HK-2 (cell line): ENCODE measurements around the gene BCAS4.
"Not testable (repeated sequence)": the region's sequence is repeated elsewhere in the genome, so short reads cannot be mapped to it uniquely, and the experiment has no call there.

Experiments used
- DNase-seq: peaks from one replicate; pipeline ENCODE4 v3.0.0-alpha.2; 2018; ENCODE audit not compliant: unreplicated experiment

BCAS4 gene

DNA sequence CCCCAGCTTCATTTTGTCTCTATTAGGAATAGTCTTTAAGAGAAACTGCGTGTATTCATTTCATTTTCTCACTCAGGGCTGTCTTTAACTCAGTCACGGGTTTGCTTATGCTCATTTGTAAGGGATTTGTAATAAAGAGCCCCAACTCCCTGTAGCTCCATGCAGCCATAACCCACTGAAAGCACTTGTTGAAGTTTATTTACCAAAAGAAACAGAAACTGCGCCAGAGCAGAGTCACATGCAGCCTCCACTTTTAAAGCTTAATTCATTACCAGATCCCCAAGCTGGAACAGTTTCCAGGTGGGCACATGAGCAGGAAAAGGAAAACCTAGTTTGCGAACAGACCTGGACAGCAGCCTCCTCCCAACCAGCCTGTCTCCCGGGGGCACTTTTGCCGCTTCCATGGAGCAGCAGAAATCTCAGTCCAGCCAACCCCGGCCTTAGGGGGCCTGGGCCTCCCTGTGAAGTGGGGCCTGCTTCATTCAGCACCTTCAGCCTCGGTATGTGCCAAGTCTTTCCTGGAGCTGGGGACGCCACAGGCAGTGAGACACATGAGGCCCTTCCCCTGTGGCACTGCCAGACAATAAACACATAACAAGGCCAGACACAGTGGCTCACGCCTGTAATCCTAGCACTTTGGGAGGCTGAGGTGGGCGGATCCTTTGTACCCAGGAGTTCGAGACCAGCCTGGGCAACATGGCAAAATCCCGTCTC, 4.5 kb downstream of the BCAS4 start:
- DNase-seq = no peak

DNA sequence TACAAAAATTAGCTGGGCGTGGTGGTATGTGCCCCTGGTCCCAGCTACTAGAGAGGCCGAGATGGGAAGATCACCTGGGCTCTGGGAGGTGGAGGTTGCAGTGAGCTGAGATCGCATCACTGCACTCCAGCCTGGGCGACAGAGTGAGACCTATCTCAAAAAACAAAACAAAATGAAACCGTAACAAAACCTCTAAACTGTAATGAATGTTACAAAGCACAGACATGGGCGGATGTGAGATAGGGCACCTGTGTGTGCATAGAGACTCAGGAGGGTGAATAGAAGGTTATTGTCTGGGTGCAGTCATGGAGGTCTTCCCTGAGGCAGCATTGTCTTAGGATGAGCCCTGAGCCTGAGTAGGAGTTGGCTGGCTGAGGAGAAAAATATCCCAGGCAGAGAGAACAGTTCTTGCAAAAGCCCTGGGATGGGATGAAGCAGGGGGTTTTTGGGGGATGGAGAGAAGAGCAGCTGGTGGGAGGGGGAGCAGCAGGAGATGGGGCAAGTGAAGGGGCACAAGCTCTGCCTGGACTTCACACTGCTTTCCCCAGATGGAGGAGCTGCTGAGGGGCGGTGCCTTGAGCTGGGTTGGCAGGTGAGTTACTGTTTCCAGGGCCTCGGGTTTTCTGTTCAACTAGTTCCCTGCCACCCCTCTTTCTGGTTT, 5.2 kb downstream of the BCAS4 start:
- DNase-seq = no peak

DNA sequence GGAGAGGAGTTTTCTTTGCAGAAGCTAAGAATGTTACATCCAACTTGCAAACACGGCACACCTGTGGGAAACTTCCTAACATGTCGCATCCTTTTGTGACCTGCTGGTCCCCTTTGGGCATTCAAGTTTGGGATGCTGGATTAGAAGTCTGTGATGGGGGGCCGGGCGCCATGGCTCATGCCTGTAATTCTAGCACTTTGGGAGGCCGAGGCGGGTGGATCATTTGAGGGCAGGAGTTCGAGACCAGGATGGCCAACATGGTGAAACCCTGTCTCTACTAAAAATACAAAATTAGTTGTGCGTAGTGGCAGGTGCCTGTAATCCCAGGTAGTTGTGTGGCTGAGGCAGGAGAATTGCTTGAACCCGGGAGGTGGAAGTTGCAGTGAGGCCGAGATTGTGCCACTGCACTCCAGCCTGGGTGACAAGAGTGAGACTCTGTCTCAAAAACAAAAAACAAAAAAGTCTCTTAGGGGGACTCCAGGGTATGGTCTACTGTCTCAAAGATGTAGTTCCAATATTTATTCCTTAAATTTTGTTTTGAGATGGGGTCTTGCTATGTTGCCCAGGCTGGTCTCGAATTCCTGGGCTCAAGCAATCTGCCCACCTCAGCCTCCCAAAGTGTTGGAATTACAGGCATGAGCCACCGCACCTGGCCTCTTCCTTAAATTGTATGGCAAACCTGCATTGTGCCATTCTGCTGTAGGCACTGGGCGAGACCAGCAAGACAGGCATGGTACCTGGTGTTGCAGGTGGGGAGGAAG, 6.3 kb downstream of the BCAS4 start:
- DNase-seq = not testable (repeated sequence)

DNA sequence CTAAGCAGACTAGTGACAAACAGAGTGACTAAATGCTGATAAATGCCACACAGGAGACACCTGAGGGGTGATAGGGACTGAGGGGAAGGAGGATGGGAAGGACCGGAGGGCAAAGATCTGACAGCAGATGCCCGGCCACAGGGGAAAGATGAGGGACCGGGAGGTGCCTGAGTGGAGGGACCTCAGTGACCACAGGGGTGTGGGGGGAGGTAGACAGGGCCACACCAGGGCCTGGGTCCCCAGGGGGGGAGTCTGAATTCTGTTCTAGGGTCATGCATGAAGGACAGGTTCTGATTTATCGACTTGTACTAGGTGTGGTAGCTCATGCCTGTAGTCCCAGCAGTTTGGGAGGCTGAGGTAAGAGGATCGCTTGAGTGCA, 6.9 kb downstream of the BCAS4 start:
- DNase-seq = no peak

DNA sequence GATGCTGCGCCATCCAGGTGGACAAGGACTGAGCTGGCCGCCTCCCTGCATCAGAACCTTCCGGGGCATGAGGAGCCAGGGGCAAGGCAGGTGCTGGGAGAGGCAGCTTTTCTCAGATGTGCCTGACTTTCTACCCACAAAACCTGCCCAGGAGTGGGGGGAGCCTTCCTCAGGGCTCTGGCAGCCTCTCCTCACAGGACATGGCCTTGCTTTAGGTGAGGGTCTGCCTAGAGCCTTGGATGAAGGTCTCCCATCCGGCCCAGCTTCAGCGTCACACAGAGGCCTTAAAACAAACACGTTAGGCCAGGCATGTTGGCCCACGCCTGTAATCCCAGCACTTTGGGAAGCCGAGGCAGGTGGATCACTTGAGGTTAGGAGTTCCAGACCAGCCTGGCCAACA, 7.4 kb downstream of the BCAS4 start:
- no peak for DNase-seq

DNA sequence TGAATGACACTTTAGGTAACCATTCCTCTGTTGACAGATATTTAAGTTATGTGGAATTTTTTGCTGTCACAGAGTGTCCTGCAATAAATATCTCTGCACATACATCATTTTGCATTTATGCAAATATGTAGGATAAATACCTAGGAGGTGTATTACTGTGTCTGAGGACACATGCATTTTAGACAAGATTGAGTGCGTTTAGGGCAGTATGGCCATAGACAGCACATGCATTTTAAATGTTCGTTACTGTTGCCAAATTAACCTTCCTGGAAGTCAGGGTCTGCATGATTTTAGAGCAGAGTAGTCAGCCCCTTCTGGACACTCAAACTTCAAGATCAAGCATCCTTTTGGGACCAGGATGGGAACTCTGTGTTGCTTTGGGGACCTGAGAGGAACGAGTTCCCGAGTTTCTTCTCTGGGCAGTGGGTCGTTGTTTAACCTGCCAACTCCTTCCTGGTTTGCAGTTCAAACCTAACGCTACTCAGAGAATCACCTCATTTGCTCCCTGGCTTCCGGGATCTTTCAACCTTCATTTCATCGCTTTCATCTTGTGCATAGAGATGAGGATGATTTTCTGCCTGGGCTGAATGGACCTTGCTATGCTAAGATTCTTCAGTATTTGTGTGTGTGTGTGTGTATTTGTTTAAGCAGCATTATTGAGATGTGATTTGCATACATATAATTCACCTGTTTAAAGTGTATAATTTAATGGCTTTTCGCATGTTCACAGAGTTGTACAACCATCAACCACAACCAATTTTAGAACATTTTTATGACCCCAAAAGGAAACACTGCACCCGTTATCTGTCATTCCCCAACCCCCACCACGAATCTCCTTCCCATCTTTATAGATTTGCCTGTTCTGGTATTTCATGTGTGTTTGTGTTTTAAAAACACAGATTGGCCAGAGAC, 9.8 kb downstream of the BCAS4 start:
- DNase-seq = no peak

DNA sequence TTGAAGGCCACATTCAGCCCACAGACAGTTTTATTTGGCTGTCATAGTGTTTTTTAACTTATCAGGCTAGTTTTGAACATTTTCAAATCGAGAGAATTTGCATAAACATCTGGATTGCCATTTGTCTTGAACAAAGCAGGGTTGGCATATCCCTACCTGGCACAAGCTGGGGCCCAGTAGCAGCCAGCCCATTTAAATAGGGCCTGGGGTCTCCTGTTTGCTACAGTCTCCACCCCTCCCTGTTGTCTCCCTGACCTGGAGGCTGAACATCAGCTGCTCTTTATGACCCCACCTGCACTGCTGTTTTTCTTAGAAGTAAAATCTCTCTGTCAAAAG, 10.5 kb downstream of the BCAS4 start:
- no peak for DNase-seq

DNA sequence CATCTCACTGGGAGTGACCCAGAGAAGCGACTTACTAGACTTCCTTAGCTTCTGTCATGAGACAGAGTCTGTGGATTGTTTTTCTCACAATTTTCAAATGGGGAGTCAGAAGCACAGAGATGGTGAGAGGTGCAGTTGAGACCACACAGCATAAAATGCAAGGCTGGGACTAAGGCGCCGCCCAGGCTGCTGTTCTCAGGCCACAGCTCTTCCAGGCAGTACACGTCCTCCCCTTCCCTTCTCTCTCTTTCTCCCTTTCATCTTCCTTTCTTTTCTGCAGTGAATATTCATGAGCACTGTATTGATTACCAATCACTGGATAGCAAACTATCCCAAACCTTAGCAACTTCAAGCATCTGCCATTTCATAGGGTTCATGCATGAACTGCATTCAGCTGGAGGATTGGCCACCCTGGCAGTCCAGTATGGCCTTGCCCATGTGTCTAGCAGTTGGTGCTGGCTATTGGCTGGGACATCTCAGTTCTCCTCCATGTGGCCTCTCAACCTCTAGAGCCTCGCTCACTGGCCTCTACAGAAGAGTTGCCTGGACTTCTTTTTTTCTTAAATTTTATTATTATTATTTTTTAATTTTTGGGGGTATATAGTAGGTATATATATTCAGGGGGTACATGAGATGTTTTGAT, 11.4 kb downstream of the BCAS4 start:
- no peak for DNase-seq

DNA sequence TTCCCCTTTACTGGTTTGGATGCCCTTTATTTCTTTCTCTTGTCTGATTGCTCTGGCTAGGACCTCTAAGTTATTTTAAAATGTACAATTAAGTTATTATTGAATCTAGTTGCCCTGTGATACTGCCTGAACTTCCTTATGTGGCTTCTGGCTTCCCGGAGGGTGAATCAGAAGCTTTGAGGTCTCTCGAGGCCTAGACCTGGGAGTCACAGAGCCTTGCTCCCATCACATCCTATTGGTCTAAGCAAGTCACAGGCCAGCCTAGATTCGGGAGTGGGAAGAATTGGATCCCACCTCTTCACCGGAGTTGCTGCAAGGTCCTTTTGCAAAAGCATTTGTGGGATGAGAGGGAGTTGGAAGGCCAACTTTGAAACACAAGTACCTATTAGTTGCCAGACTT, 15.2 kb downstream of the BCAS4 start:
- DNase-seq = no peak

DNA sequence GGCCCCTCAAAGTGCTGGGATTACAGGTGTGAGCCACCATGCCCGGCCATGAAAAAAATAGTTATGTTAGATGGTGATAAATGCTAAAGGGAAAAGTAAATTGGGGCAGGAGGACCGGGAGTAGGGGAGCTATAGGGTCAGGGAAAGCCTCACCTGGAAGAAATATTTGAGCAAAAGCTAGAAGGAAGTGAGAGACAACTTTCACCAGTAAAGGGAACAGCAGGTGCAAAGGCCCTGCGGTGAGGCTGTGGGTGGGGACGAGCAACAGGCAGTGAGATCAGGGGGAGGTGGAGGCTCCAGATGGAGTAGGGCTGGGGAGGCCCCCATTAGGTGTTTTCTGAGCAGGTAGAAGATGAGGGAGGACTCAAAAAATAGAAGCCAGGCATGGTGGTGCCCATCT, 16.0 kb downstream of the BCAS4 start:
- no peak for DNase-seq

DNA sequence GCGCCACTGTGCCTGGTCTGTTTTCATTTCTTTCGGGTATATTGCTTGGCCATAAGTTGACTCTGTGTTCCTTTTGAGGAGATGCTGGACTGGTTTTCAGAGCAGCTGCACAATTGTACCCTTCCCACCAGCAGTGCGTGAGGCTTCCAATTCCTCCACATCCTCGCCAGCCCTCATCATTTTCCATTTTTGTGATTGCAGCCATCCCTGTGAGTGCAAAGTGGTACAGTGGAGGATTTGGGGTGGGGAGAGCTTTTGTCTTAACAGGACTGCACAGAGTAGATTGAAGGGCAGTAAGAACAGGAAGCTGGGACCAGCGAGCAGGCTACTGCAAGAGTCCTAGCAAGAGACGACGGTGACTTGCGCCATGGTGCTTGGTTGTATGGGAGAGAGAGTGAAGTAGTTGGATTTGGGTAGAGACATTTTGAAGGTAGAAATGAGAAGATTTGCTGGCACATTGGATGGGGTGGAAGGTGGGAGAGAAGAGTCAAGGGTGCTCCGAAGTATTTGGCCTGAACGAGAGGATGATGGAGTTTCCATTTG, 18.3 kb downstream of the BCAS4 start:
- DNase-seq = no peak

DNA sequence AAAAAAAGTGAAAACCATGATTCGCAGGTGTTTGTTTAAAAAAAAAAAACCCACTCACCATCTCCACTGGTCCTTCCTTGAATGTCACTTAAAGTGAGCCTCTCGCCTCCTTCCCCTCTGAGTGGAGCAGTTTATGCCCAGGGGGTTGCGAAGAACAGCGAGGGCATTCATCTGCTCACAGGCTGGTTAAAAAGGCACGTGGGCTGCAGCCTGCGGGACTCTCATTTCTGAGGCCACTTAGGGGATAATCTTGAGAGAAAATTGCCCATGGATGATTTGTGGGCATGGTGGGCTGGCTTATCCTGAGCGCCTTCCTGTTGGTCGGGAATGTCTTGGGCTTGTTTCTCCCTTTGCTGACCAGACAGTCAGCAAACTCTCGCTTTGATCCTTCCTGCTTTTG, 18.9 kb downstream of the BCAS4 start:
- no peak for DNase-seq

DNA sequence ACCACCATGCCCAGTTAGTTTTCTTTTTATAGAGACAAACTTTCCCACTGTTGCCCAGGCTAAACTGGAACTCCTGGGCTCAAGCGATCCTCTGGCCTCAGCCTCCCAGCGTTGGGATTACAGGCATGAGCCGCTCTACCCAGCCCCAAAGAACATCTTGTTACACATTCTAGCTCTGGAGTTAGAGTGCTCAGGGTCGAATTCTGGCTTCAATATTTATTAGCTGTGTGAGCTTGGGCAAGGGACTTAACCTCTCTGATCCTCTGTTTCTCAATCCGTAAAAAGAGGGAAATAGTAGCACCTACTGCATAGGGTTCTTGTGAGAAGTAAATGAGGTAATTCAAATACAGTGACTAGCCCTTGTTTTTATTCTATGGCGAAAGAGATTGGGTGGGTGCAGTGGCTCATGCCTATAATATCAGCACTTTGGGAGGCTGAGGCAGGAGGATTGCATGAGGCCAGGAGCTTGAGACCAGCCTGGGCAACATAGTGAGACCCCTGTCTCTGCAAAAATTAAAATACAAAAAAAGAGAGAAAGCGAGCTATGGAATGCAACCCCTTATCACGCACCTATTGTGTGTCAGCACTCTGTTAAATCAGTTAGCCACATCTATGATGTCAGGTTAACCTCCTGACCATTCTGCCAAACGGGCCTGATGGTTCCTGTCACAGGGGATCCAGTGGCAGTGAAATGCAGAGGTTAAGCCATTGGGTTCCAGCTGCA, 19.7 kb downstream of the BCAS4 start:
- DNase-seq = no peak

DNA sequence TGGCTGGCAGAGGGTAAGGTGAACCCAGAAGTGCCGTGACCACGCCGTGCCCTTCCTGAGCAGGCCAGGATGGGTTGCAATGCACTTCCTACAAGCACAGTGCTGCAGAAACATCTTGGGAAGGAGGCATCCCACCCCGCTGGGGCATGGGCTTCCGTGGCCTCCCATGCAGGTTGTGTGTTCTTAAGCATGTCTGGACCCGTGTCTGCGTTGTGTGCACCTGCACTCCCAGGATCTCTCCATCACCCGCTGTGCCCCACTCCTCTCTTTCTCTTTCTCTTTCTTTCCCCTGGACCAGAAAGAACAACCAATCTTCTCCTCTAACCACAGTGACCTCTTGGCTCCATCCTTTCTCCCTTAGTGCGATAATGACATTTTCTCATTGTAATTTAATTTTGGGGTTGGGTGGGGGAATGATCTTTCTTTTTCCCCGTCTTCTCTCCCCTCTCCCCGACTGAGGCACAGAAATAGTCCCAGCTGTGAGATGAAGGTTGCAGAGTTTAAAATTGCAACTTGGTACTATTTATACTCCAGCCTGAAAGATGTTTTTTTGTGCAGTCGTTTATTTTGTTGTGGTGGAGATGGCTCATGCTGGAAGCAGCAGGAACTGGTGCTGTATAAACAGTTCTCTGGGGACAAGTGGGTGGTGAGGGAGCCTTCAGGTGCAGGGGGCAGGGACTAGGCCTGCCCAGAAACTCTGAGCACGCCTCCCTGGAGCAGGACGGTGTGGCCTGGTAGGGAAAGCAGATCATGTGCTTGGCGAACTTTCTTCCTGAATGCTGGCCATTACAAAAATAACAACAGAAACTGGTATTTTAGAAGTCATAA, 20.5 kb downstream of the BCAS4 start:
- DNase-seq = peak; percentile 49

DNA sequence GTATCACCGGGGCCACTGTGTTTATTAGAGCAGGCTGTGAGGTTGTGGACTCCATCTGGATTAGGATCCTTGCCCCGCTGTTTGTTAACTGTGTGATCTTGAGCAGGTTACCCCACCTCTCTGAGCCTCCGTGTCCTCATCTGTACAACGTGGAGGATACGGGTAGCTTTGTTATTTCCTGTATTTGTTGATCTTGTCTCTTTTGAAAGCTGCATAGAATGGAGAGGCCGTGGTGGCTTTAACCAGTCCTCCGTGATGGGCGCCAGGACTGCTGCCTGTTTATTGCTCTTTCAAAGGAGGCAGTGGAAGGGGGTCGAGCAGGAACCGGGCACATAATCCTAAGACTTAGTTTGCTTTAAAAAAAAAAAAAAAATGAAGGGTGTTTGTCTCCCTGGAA, 22.9 kb downstream of the BCAS4 start:
- no peak for DNase-seq

DNA sequence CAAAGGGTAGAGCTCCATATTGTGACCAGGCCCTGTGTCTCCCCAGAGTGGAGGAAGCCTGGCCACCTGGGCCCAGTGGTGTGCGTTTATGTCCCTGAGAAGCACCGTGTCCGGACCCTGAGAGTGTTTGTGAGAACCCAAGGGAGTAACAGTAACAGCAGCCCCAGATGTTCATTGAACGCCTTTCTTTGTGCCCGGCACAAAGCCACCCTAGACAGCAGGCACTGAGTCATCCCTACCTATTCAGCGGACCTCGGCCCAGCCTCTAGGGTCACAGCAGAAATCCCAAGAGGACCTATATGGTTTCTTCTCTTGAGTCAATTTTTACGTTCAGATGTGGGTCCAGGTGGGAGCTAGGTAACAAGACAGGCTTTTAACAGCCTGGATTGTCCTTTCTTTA, 24.5 kb downstream of the BCAS4 start:
- no peak for DNase-seq

DNA sequence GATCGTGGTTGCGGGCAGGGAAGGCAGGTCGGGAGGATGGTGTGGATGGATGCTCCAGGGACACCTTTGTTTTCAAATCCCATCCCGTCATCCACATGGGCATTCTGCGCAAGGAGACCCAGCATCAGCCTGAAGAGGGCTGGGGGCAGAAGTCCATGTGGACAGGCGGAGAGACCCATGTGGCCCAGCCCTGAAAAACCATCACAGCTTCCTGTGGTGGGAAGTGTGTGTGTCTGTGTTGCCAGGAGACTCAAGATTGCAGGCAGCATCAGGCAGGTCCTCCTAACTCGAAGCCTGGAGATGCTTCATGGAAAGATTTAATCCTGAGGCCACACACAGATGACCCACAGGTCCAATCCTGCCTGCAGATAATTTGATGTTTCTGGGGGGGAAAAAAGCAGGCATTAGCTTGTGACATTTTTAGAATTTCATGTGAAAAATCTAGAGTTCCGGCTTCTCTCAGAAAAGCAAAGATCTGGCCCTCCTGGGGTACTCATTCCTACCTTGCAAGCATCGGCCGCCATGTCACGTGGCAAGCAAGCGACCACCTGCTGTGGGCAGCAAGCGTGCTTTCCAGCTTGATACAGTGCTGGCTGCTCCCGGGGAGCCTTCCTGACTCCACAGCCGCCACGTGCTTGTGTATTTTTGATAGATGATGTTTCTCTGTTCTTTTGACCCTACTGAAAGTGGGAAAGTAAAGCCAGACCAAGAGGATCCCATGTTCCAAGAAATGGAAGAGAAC, 25.8 kb downstream of the BCAS4 start:
- DNase-seq = no peak

DNA sequence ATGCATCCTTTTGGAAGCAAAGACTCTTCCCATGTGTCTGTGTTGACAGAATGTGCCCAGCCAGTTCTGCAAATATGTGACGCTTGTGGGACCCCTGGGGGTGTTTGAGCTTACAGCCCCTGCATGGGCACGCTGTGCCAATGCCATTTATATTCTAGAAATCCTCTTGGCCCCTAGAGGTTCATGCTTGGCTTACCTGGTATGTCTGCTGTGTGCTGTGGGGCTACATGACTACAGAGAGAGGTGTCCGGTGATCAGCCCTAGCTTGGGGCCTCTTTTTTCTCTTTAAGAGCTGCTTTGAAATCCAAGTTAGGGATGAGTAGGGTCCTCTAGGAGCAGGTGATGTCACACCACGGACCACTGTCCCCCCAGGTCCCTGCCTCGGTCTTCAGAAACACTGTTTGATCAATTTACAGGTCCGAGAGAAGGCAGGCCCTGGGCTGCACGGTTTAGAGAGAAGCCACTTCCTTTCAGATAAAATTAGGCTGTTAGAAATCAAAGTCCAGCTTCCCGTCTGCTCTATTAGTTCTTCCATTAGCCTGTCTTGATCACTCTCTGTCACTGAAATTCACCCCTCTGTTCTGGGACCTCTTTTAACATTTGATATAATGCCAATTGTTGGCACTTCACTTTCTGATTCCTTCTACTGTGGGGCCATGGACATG, 26.5 kb downstream of the BCAS4 start:
- no peak for DNase-seq

DNA sequence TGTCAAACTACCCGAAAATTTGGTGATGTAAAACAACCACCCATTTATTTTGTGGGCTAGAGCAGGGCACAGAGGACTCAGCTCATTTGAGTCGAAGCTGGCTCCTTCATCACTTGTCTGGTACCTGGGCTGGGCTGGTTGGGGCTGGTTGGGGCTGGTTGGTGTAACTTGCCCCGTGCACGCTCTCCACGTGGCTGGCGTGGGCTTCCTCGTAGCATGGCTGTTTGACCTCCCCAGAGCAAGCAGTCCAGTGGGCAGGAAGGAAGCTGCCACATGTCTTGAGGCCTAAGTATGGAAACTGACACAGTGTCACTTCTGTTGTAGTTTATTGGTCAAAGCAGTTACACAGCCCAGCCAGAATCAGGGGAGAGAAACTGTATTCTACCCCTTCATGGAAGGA, 27.1 kb downstream of the BCAS4 start:
- DNase-seq = no peak
